Activated CD8-positive, alpha-beta memory T cell treated with anti-CD3 and anti-CD28 coated beads for 1 hour (primary cell): ENCODE measurements around the gene LGALS7.
"Not testable (repeated sequence)": the region's sequence is repeated elsewhere in the genome, so short reads cannot be mapped to it uniquely, and the experiment has no call there.

Source experiments
- DNase-seq, 2 donors: peaks; one replicate each; pipeline ENCODE4 v3.0.0-alpha.2; 2020; ENCODE audit warnings: low read depth in 1 of 2; ENCODE audit errors: extremely low read depth in 1 of 2

Gene LGALS7

DNA sequence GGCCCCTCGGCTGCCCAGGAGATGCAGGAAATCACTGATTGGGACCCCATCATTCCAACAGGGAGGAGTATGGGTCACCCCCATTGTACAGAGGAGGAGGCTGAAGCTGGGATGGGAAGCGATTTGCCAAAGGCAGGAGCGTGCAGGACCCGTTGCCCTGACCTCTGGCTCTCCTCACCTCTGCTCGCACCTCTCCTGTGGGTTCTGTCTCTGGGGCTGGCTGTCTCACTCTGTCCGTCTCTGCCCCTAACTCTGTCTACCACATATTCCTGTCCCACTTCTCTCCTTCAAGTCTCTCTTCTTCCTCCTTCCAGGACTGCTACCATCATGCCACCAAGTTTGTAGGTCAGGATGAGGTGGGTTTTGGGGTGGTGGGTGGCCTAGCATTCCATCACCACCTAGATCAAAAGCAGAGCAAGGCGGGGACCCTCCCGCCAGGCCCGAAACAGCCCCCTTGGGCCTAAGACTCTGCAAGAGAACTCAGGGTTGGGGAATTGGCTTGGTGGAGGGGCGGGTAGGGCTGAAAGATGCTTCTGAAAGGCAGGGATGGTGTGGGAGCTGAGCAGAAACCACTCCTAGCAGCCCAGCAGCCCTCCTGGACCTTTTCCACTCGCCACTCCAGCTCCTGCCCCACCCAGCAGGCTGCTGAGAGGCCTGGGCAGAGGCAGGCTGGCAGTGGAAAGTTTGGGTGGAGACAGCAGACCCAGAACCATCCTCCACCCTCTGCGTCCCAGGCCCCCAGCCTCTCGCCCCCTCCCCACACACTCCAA is 1.0 kb upstream of the LGALS7 start:
- no peak for DNase-seq

- DNase-seq, result not testable (repeated sequence)
These were observed 1.7 kb downstream of the LGALS7 start for GRCh38 chr19:38771569-38771968.

- DNase-seq, result not testable (repeated sequence)
These were observed 2.4 kb downstream of the LGALS7 start for GRCh38 chr19:38770949-38771275.

GRCh38 chr19:38770228-38770948 is 2.9 kb downstream of the LGALS7 start:
- not testable (repeated sequence) for DNase-seq

GRCh38 chr19:38769635-38770211 is 3.6 kb downstream of the LGALS7 start:
- DNase-seq, result peak; percentile 74 to 88

DNA sequence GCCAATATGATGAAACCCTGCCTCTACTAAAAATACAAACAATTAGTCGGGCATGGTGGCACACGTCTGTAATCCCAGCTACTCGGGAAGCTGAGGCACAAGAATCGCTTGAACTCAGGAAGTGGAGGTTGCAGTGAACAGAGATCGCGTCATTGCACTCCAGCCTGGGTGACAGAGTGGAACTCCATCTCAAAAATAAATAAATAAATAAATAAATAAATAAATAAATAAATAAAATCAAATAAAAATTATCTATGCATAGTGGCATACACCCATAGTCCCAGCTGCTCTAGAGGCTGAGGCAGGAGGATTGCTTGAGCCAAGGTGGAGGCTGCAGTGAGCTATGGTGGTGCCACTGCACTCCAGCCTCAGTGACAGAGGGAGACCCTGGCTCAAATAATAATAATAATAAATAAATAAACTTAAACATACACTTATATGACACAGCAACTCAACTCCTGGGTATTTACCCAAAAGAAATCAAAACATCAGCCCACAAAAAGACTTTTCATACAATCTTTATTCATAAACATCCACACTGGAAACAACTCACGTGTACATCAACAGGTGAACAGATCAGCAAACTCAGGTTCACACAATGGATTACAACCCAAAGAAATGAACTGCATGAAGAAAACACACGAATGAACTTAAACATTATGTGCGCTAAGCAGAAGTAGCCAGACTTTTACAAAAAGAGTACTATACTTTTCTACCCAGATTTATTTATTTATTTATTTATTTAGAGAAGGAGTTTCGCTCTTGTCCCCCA is 6.9 kb downstream of the LGALS7 start:
- DNase-seq, result no peak

GRCh38 chr19:38765214-38765613 is 8.1 kb downstream of the LGALS7 start:
- DNase-seq, result no peak

DNA sequence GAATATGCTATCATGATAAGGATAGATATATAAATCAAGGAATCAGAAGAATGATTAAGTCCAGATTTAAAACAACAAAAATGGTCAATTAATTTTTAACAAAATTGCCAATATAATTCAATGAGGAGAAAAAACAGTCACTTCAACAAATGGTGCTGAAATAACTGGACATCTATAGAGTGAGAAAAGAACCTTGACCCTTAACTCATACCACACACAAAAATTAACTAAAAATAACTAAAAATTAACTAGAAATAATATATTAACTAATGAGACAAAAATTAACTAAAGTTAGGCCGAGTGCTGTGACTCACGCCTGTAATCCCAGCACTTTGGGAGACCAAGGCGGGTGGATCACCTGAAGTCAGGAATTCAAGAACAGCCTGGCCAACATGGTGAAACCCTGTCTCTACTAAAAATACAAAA is 9.5 kb downstream of the LGALS7 start:
- DNase-seq, result no peak

GRCh38 chr19:38761884-38762389 is 11.4 kb downstream of the LGALS7 start:
- not testable (repeated sequence) for DNase-seq

DNA sequence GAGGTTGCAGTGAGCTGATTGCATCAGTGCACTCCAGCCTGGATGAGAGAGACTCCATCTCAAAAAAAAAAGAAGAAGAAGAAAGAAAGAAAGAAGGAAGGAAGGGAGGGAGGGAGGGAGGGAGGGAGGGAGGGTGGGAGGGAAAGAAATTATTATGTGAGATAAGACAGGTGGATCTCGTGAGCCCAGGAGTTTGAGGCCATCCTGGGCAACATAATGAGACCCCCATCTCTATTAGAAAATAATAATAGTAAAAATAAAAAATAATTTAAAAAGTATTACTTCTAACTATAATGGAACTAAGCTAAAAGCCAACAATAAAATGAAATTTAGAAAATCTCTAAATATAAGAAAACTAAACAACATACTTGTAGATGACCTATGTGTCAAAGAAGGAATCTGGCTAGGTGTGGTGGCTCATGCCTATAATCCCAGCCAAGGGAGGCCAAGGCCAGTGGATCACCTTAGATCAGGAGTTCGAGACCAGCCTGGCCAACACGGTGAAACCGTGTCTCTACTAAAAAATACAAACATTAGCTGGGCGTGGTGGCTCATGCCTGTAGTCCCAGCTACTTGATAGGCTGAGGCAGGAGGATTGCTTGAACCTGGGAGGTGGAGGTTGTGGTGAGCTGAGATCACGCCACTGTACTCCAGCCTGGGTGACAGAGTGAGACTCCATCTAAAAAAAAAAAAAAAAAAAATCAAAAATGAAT is 12.4 kb downstream of the LGALS7 start:
- DNase-seq, result not testable (repeated sequence)

DNA sequence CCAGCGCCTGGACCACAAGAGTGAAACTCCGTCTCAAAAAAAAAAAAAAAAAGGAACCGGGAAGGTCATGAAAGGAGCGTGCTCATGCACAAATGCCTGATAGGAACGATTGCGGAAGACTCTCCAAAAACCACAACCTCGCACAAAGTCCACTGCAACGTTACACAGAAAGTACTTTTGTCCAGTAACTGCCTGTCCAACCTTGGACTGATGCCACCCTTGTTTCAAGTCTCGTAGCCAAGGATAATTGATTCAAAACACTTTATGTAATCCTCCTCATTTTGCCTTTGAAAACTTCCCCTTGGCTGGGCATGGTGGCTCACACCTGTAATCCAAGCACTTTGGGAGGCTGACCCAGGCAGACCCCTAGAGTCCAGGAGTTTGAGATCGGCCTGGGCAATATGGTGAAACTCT is 13.7 kb downstream of the LGALS7 start:
- no peak for DNase-seq

GRCh38 chr19:38754196-38754595 is 19.1 kb downstream of the LGALS7 start:
- DNase-seq, result not testable (repeated sequence)

DNA sequence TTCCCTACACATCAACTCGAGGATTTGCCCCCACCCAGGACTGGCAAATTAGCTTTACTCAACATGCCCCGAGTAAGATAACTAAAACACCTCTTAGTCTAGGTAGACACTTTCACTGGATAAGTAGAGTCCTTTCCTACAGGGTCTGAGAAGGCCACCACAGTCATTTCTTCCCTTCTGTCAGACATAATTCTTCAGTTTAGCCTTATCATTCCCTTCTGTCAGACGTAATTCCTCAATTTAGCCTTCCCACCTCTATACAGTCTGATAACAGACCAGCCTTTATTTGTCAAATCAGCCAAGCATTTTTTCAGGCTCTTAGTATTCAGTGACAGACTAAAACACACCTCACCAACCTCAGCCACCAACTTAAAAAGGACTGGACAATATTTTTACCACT is 19.5 kb downstream of the LGALS7 start:
- DNase-seq, result not testable (repeated sequence)

DNA sequence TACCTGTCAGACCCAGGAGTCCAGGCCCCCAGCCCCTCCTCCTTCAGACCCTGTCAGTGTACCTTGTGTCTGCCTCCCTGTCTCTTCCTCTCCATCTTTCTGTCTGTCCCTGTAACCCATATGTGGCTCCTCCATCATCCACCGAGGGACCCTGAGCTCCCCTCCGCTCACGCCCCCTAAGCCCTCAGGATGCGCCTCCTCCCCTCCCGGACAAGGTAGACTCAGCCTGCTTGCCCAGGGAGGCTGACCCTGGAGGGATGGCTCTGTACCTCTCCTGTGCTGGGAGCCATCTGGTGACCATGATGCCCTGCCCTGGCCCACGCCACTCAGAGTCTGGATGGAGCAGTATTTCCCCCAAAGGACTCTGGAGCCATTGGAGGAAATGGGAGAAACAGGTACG is 28.0 kb downstream of the LGALS7 start:
- no peak for DNase-seq

DNA sequence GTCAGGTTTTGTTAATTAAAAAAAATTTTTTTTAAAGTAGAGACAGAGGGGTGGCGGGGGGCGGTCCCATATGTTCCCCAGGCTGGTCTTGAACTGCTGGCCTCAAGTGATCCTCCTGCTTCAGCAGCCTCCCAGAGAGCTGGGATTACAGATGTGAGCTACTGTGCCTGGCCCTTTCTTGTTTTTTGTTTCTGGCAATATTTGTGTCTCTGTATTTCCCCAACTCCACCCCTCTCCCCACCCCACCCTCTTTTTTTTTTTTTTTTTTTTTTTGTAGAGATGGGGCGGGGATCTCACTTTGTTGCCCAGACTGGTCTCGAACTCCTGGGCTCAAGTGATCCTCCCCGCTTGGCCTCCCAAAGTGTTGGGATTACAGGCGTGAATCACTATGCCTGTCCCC is 28.4 kb downstream of the LGALS7 start:
- DNase-seq, result no peak

DNA sequence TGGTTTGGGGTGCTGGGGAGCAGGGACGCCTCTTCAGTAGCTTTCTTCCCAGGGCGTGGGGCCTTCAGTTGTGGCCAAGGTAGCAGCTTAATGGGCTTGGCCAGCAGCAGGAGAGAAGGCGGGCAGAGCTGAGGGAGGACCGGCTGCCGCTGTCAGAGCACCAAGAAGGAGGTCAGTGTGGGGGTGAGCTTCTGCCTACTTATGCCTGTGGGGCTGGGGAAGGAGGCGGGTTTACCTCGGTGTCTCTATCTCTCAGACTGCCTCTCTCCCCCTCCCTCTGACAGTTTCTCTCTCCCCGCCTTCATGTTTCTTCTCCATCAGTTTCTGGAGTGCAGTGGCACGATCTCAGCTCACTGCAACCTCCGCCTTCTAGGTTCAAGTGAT is 29.0 kb downstream of the LGALS7 start, which contains the start of gene CAPN12:
Gene CAPN12, minus strand, starts transcription at position 177 of the 384 bp plus-strand sequence. CDS start 309 bp downstream, outside the sequence.
- no peak for DNase-seq

- DNase-seq, result no peak
These were observed 29.7 kb downstream of the LGALS7 start for GRCh38 chr19:38743394-38744297.

DNA sequence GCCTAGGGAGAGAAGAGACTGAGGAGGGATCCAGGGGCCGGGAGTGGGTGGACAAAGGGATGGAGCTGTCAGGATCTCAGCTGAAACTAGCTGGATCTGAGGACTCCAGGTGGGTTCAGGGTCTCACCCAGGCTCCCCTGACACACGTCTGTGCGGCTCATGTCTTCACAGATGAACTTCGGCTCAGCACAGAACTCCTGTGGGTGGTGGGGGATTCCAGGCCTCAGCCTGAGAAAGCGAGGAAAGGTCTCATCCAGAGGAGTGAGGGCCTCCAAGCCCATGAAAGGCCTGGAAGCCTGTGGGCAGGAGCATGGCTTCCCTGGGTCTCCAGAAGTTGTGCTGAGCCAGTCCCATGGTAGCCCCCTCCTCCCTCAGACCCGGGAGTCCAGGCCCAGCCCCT is 30.4 kb downstream of the LGALS7 start:
- no peak for DNase-seq

DNA sequence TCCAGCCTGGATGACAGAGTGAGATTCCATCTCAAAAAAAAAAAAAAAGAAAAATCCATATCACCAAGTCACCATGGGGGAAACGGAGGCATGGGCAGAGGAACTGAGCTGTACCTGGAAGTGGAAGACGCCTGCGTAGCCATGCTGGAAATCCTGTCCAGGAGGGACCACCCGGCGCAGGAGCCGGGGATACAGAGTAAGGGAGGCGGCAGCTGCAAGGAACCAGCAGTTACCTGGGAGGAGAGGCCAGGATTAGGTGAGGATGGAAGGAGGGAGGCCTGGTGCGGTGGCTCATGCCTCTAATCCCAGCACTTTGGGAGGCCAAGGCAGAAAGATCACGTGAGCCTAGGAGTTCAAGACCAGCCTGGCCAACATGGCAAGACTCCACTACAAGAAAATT is 31.0 kb downstream of the LGALS7 start:
- DNase-seq, result no peak
